HG03060 (cell line): ENCODE measurements around the gene PDE6H.

Experiments
- ATAC-seq: cut with Tn5 transposase; IDR thresholded peaks from one replicate; pipeline ENCODE4 v1.9.1; 2021; ENCODE audit warnings: low read depth, moderate number of reproducible peaks; ENCODE audit not compliant: unreplicated experiment

The PDE6H gene

GRCh38 chr12:14999021-14999694 lies 26.3 kb downstream of the PDE6H start:
- no peak for ATAC-seq

GRCh38 chr12:14999695-15000365 lies 27.0 kb downstream of the PDE6H start:
- ATAC-seq = no peak

GRCh38 chr12:15000575-15000974 lies 27.7 kb downstream of the PDE6H start:
- ATAC-seq = no peak

- ATAC-seq = no peak
Observed at GRCh38 chr12:15001733-15002382, 29.0 kb downstream of the PDE6H start.

GRCh38 chr12:15004421-15004820 lies 31.6 kb downstream of the PDE6H start:
- no peak for ATAC-seq

- no peak for ATAC-seq
Observed at GRCh38 chr12:15005064-15005463, 32.2 kb downstream of the PDE6H start.

- no peak for ATAC-seq
Observed at GRCh38 chr12:15007551-15007950, 34.7 kb downstream of the PDE6H start.

- ATAC-seq = no peak
Observed at GRCh38 chr12:15011162-15011561, 38.3 kb downstream of the PDE6H start.

GRCh38 chr12:15013634-15014179 lies 40.9 kb downstream of the PDE6H start:
- no peak for ATAC-seq

- ATAC-seq = no peak
Observed at GRCh38 chr12:15014708-15015107, 41.9 kb downstream of the PDE6H start.

GRCh38 chr12:15015121-15015520 lies 42.3 kb downstream of the PDE6H start:
- no peak for ATAC-seq

- no peak for ATAC-seq
Observed at GRCh38 chr12:15020156-15020555, 47.3 kb downstream of the PDE6H start.
